ENCODE measurements around the gene PPP2R2C.

The PPP2R2C gene

GRCh38 chr4:6301051-6301731, 171.2 kb downstream of the PPP2R2C start:
- in situ Hi-C loops (cut with HindIII; ENCODE audit: low pct_unique_long_range_greater_than_20kb, low sequenced_read_pairs): no loop called here
- DNase-seq (ENCODE audit: low read depth in 1 of 2, low spot score in 1 of 2): no peak
- no peak for TF ChIP-seq JUND (IDR thresholded peaks at IDR 0.05; ENCODE audit: low read depth)

GRCh38 chr4:6300359-6300758, 172.1 kb downstream of the PPP2R2C start:
- in situ Hi-C loops (cut with HindIII; ENCODE audit: low pct_unique_long_range_greater_than_20kb, low sequenced_read_pairs): no loop called here
- no peak for DNase-seq (ENCODE audit: low read depth in 1 of 2, low spot score in 1 of 2)
- no peak for TF ChIP-seq JUND (IDR thresholded peaks at IDR 0.05; ENCODE audit: low read depth)

- in situ Hi-C loops (cut with HindIII; ENCODE audit: low pct_unique_long_range_greater_than_20kb, low sequenced_read_pairs): no loop called here
- no peak for TF ChIP-seq JUND (IDR thresholded peaks at IDR 0.05; ENCODE audit: low read depth)
- DNase-seq (ENCODE audit: low read depth in 1 of 2, low spot score in 1 of 2): no peak
Measured at GRCh38 chr4:6299875-6300274, 172.5 kb downstream of the PPP2R2C start.

DNA sequence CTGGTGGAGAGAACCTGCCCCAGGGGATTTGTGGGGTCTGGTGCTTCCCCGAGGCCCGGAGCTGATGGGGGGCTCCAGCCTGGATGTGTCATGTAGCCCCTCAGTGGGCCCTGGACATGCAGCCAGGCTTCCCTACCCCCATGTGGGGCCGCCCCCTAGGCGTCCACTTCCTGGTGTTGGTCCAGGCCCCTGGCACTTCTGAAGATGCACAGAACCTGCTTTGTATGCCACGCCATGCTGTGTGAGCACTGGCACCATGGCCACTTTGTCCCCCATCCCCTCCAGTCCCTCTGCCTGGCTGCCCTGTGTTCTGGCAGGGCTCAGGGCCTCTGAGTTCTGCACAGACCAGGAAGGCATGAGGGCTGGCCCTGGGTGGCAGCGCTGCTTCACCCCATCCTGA, 173.6 kb downstream of the PPP2R2C start:
- no peak for DNase-seq (ENCODE audit: low read depth in 1 of 2, low spot score in 1 of 2)
- no peak for TF ChIP-seq JUND (IDR thresholded peaks at IDR 0.05; ENCODE audit: low read depth)
- in situ Hi-C loops (cut with HindIII; ENCODE audit: low pct_unique_long_range_greater_than_20kb, low sequenced_read_pairs): no loop called here

- in situ Hi-C loops (cut with HindIII; ENCODE audit: low pct_unique_long_range_greater_than_20kb, low sequenced_read_pairs): no loop called here
- DNase-seq (ENCODE audit: low read depth in 1 of 2, low spot score in 1 of 2): no peak
- no peak for TF ChIP-seq JUND (IDR thresholded peaks at IDR 0.05; ENCODE audit: low read depth)
Measured at GRCh38 chr4:6298035-6298434, 174.4 kb downstream of the PPP2R2C start.

DNA sequence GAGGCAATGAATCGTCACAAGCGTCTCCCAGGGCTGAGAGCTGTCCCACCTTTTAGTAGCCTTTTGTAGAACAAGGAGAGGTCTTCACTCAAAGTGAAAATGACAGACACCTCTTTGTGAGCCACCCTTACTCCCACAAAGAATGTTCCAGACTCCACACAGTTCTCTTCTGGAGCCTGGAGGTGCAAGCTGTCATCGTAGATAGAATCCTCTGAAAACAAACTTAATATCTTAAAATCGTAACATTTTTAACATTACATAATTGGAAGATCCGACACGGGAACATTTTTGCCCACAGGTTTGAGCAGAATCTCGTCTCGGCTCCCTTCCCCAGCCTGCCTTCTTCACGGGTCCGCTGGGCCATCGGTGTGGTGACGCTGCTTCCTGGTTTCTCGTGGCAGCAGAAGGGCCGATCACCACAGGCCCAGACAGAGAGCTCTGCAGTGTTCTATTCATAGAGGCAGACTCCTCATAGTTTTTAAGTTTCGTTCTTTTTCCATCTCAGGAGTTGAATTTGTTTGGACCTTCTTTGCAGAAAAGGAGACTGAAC, 175.1 kb downstream of the PPP2R2C start:
- TF ChIP-seq JUND (IDR thresholded peaks at IDR 0.05; ENCODE audit: low read depth): no peak
- in situ Hi-C loops (cut with HindIII; ENCODE audit: low pct_unique_long_range_greater_than_20kb, low sequenced_read_pairs): no loop called here
- DNase-seq (ENCODE audit: low read depth in 1 of 2, low spot score in 1 of 2): no peak

- no peak for TF ChIP-seq JUND (IDR thresholded peaks at IDR 0.05; ENCODE audit: low read depth)
- no peak for DNase-seq (ENCODE audit: low read depth in 1 of 2, low spot score in 1 of 2)
- in situ Hi-C loops (cut with HindIII; ENCODE audit: low pct_unique_long_range_greater_than_20kb, low sequenced_read_pairs): no loop called here
Measured at GRCh38 chr4:6296026-6296425, 176.4 kb downstream of the PPP2R2C start.

GRCh38 chr4:6295495-6295894, 176.9 kb downstream of the PPP2R2C start:
- no peak for DNase-seq (ENCODE audit: low read depth in 1 of 2, low spot score in 1 of 2)
- no peak for TF ChIP-seq JUND (IDR thresholded peaks at IDR 0.05; ENCODE audit: low read depth)
- in situ Hi-C loops (cut with HindIII; ENCODE audit: low pct_unique_long_range_greater_than_20kb, low sequenced_read_pairs): no loop called here

- TF ChIP-seq JUND (IDR thresholded peaks at IDR 0.05; ENCODE audit: low read depth): no peak
- no peak for DNase-seq (ENCODE audit: low read depth in 1 of 2, low spot score in 1 of 2)
Measured at GRCh38 chr4:6294705-6295421, 177.6 kb downstream of the PPP2R2C start.

DNA sequence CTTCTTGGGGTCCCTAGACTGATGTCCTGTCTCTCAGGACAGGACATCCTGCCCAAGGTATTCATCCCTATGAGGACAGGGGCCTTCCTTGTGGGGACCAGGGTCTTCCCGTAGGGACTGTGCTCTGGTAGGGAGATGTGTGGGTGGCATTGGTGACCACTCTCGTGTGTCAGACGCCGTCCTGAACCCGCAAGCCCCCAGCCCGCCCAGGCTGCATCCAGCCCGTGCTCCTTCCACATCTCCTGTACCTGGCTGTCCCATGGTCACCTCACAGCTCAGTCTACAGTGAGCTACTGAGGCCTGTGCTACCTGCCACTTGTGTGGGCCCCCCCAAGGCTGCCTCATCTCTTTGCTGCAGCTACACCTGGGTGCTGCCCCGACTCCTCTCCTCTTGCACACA, 178.8 kb downstream of the PPP2R2C start:
- DNase-seq (ENCODE audit: low read depth in 1 of 2, low spot score in 1 of 2): no peak
- in situ Hi-C loops (cut with HindIII; ENCODE audit: low pct_unique_long_range_greater_than_20kb, low sequenced_read_pairs): no loop called here
- no peak for TF ChIP-seq JUND (IDR thresholded peaks at IDR 0.05; ENCODE audit: low read depth)

More at GRCh38 chr4:6294705-6295421, 177.6 kb downstream of the PPP2R2C start:
- in situ Hi-C loops (cut with HindIII; ENCODE audit: low pct_unique_long_range_greater_than_20kb, low sequenced_read_pairs): no loop called here

GRCh38 chr4:6293097-6293445, 179.3 kb downstream of the PPP2R2C start:
- TF ChIP-seq JUND (IDR thresholded peaks at IDR 0.05; ENCODE audit: low read depth): no peak
- in situ Hi-C loops (cut with HindIII; ENCODE audit: low pct_unique_long_range_greater_than_20kb, low sequenced_read_pairs): no loop called here

DNA sequence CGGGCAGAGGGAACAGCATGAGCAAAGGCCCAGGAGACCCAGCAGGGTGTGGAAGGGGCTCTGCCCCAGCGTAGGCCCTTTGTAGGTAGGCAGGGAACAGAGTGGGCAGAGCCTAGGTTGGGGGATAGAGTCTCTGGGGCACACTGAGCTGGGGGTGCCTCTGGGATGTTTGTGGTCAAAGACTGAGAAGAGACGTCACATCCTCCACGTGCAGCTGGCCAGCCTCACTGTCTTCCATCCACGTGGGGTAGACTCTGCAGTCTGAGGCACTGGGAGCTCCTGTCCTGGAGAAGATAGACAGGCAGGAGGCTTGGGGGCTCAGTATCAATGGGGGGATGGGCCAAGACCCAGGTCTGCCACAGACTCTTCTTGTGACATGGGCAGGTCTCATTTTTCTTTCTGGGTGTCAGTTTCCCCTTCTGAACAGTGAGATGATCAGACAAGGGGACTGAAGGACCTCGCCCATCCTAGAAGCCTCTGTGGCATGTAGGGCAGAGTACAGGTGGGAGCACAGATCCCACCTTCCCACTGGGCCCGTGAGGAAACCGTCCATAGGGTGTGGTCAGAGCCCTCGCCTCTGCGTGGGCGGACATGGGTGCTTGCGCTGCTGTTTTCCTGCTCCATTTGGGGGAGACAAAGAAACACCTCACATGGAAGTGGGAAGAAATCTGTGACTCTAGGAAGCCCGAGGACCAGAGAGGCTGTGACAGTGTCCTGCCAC, 179.9 kb downstream of the PPP2R2C start:
- no peak for TF ChIP-seq JUND (IDR thresholded peaks at IDR 0.05; ENCODE audit: low read depth)
- DNase-seq (ENCODE audit: low read depth in 1 of 2, low spot score in 1 of 2): no peak
- in situ Hi-C loops (cut with HindIII; ENCODE audit: low pct_unique_long_range_greater_than_20kb, low sequenced_read_pairs): no loop called here

More at GRCh38 chr4:6293097-6293445, 179.3 kb downstream of the PPP2R2C start:
- DNase-seq (ENCODE audit: low read depth in 1 of 2, low spot score in 1 of 2): no peak

Data from T47D (cell line).